ENCODE data around the gene SCN8A.

DNA sequence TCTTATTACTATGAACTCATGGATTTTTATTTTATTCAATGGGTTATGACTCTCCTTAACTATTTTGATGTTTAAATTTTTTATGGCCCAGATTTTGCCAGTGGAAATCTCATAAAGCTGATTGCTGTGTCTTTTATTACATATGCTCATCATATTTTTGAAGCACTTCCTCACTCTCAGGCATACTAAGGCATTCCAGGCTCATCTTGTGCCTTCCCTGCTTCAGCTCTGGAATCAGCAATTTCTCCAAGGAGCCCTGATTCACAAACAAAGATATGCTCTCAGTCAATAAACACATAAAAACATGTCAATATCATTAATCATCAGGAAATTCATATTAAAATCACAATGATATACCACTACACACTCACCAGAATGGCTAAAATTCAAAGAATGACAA, 44.9 kb upstream of the SCN8A start:
- TF ChIP-seq, protein P1, sequence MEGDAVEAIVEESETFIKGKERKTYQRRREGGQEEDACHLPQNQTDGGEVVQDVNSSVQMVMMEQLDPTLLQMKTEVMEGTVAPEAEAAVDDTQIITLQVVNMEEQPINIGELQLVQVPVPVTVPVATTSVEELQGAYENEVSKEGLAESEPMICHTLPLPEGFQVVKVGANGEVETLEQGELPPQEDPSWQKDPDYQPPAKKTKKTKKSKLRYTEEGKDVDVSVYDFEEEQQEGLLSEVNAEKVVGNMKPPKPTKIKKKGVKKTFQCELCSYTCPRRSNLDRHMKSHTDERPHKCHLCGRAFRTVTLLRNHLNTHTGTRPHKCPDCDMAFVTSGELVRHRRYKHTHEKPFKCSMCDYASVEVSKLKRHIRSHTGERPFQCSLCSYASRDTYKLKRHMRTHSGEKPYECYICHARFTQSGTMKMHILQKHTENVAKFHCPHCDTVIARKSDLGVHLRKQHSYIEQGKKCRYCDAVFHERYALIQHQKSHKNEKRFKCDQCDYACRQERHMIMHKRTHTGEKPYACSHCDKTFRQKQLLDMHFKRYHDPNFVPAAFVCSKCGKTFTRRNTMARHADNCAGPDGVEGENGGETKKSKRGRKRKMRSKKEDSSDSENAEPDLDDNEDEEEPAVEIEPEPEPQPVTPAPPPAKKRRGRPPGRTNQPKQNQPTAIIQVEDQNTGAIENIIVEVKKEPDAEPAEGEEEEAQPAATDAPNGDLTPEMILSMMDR (IDR thresholded peaks at IDR 0.05) = no peak
- no peak for TF ChIP-seq EP300 (IDR thresholded peaks at IDR 0.05)
- no peak for TF ChIP-seq POLR2A (IDR thresholded peaks at IDR 0.05)

All from ovary (tissue), 3 donors.